Type B pancreatic cell (in vitro differentiated cells): ENCODE measurements around the gene MARF1. TPM values are rescaled to one million over a fixed set of nuclear protein-coding genes. Genes with fewer than 3 reads are reported as not detected.

Source experiments
- DNase-seq: peaks from one replicate; pipeline ENCODE4 v3.0.0; 2021; ENCODE audit warnings: mixed read lengths; ENCODE audit not compliant: unreplicated experiment; ENCODE audit errors: extremely low spot score
- H3K27ac Mint-ChIP-seq: 2 replicates; pipeline ENCODE4 v1.8.0; 2021; ENCODE audit warnings: mild to moderate bottlenecking, mixed read lengths
- H3K27me3 Mint-ChIP-seq: 2 replicates; pipeline ENCODE4 v1.8.0; 2021; ENCODE audit warnings: mixed read lengths
- H3K36me3 Mint-ChIP-seq: 2 replicates; pipeline ENCODE4 v1.8.0; 2021; ENCODE audit warnings: mixed read lengths
- H3K4me1 Mint-ChIP-seq: one replicate; pipeline ENCODE4 v1.8.0; 2021; ENCODE audit warnings: mixed read lengths; ENCODE audit not compliant: unreplicated experiment
- H3K4me3 Mint-ChIP-seq: 2 replicates; pipeline ENCODE4 v1.8.0; 2021; ENCODE audit warnings: mild to moderate bottlenecking, mixed read lengths
- H3K9me3 Mint-ChIP-seq: 2 replicates; pipeline ENCODE4 v1.8.0; 2021; ENCODE audit warnings: mixed read lengths
- total RNA-seq: library from RNA; stranded (reverse); gene quantifications from 2 replicates; pipeline ENCODE4 v1.2.1, GENCODE V29; 2021; ENCODE audit warnings: low replicate concordance
- TF ChIP-seq, protein P1 (sequence below): fragments of 200-600 bp; sonication (generic); conservative IDR thresholded peaks from 2 replicates; pipeline ENCODE4 v1.5.0; 2021; ENCODE audit warnings: antibody characterized with exemption, mild to moderate bottlenecking

MARF1 gene
- total RNA-seq, 1 donor from 2014 or later: 75.4 TPM

DNA sequence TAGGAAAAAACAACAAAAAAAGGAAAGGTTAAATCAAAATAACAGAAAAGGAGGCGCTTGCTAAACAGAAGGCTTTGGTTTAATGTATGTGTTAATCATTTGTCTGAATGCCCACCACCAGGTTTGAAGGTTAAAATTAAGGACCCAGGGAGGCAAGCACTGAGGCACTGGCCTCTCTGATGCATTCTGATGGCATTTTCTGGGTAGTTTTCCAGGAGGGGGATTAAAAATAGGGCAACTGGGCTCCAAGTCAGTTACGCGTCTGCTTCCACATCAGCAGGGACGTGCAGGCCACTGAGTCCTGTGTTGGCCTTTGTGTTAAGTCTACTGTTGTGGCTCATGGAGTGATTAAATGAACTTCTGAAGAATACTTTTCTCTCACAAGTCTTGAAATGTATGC lies 26.9 kb downstream of the MARF1 start:
- DNase-seq: no peak
- Mint-ChIP-seq H3K4me3 (no peak overlapping the region), H3K27me3 (no peaks in the 10 kb centered on the region), H3K9me3 (no peaks in the 10 kb centered on the region), H3K4me1 (no peaks in the 10 kb centered on the region), H3K27ac (no peak overlapping the region), H3K36me3 (peaks cover 42% of the 10 kb centered on the region)
- TF ChIP-seq, protein P1, sequence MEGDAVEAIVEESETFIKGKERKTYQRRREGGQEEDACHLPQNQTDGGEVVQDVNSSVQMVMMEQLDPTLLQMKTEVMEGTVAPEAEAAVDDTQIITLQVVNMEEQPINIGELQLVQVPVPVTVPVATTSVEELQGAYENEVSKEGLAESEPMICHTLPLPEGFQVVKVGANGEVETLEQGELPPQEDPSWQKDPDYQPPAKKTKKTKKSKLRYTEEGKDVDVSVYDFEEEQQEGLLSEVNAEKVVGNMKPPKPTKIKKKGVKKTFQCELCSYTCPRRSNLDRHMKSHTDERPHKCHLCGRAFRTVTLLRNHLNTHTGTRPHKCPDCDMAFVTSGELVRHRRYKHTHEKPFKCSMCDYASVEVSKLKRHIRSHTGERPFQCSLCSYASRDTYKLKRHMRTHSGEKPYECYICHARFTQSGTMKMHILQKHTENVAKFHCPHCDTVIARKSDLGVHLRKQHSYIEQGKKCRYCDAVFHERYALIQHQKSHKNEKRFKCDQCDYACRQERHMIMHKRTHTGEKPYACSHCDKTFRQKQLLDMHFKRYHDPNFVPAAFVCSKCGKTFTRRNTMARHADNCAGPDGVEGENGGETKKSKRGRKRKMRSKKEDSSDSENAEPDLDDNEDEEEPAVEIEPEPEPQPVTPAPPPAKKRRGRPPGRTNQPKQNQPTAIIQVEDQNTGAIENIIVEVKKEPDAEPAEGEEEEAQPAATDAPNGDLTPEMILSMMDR: no peak

DNA sequence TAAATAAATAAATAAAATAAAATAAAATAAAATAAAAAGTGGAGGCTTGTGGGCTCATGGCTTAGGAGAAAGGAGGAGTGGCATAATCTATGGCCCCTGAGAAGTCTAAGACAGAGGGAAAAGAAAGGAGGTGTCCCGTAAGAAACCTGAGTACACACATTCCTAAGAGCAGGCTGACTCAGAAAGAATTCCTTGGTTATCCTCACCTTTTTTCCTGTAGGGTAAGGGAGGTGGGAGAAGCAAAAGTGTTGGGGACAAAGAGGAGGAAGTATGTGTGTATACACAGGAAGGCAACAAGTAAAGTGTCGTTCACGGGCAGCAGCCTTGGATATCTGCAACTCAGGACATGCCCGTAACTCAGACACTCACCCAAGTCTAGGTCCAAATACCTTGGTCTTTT lies 29.3 kb downstream of the MARF1 start:
- no peaks in the 10 kb centered on the region for H3K4me1 Mint-ChIP-seq
- H3K4me3 Mint-ChIP-seq: no peak overlapping the region
- H3K36me3 Mint-ChIP-seq: peaks cover 31% of the 10 kb centered on the region
- TF ChIP-seq, protein P1: no peak
- H3K9me3 Mint-ChIP-seq: no peaks in the 10 kb centered on the region
- no peaks in the 10 kb centered on the region for H3K27me3 Mint-ChIP-seq
- no peak for DNase-seq
- no peak overlapping the region for H3K27ac Mint-ChIP-seq

DNA sequence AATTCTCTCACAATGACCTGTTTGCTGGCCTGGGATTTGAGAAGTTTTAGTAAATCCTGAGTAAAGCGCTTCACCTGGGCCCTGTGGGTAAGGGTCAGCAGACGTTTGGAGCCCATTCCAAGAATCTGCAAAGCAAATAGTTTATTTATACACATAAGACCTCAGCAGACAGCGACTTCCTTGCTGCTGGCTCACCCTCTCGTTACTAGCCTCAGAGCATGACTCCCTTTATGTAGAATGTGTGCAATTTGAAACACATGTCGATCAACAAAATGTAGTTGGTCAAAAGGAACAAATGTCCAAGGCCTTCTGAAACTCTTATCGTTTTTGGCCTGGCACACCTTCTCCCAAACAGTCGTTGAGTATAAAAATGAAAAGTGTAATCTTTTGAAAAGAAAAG lies 31.3 kb downstream of the MARF1 start:
- H3K36me3 Mint-ChIP-seq: peaks cover 22% of the 10 kb centered on the region
- no peak for DNase-seq
- H3K4me3 Mint-ChIP-seq: no peak overlapping the region
- H3K9me3 Mint-ChIP-seq: no peaks in the 10 kb centered on the region
- TF ChIP-seq, protein P1: no peak
- no peaks in the 10 kb centered on the region for H3K4me1 Mint-ChIP-seq
- no peaks in the 10 kb centered on the region for H3K27me3 Mint-ChIP-seq
- H3K27ac Mint-ChIP-seq: no peak overlapping the region

DNA sequence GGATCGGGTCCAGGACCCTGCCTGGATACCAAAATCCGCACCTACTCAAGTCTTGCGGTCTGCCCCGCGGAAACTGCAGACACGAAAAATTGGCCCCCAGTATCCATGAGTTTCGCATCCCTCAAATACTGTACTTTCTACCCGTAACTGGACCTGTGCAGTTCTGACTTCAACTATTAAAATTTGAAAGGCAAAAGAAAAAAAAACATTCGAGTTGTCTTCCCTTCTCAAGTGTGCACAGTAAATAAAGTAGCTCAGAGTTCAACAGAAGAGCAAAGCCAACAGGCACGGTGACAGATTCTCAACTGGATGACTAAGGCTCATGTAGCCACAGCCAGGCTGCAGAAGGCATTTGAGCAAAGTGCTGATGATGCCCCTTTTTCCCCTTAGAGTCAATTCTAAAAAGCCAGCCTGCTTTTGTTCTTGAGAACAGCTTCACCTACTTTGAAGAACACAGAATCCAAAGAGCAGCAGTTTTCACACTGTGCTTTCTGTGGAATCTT lies 32.5 kb downstream of the MARF1 start:
- no peaks in the 10 kb centered on the region for H3K9me3 Mint-ChIP-seq
- H3K27me3 Mint-ChIP-seq: no peaks in the 10 kb centered on the region
- peaks cover 25% of the 10 kb centered on the region for H3K36me3 Mint-ChIP-seq
- DNase-seq: no peak
- H3K27ac Mint-ChIP-seq: no peak overlapping the region
- no peak overlapping the region for H3K4me3 Mint-ChIP-seq
- no peaks in the 10 kb centered on the region for H3K4me1 Mint-ChIP-seq
- TF ChIP-seq, protein P1: no peak

DNA sequence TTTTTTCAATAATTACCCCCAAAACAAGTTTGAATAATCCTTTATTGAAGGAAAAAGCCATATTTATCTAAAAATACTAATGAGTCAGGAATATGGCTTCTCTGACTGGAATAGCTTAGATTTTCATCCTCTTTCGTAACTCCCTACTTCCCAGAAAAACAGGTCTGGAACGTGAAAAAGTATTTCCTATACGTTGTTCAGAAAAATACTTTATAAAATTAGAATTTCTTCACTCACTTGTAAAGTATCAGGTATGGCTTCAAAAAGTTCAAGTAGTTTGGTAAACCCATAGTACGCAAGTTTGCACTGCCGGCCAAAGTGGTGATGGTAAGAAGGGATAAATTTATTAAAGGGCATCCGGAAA lies 33.7 kb downstream of the MARF1 start:
- Mint-ChIP-seq H3K4me3 (no peak overlapping the region), H3K36me3 (peaks cover 25% of the 10 kb centered on the region), H3K27ac (no peak overlapping the region), H3K4me1 (no peaks in the 10 kb centered on the region), H3K9me3 (no peaks in the 10 kb centered on the region), H3K27me3 (no peaks in the 10 kb centered on the region)
- no peak for DNase-seq
- TF ChIP-seq, protein P1: no peak
